ENCODE data around the gene GRIK4.

DNA sequence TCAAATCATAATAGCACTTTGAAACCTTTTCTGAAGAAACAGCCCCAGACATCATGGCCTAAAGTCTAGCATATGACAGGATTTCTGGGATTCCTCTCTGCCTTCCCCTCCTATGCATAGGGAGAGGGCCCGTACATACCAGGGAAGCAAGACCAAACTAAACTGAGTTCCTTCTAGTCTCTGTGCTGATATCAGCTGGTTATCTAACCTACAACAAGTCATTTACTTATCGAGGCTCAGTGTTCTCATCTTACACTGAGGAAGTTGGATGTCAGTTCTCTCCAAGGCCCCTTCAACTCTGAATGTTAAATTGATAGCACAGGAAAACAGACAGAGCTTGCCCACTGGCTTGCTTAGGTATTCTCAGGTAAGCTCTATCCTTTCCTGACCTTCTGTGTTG, 17.0 kb upstream of the GRIK4 start:
- TF ChIP-seq GATA3 (IDR thresholded peaks at IDR 0.05; ENCODE audit: low read depth, low read length) = no peak
- TF ChIP-seq GATA2 (IDR thresholded peaks at IDR 0.05; ENCODE audit: low read depth, low read length) = no peak
